Endothelial cell of umbilical vein (primary cell): ENCODE measurements around the gene TPD52L2. TPM values are rescaled to one million over a fixed set of nuclear protein-coding genes. Genes with fewer than 3 reads are reported as not detected.

Source experiments
- BruUV-seq: library from RNA; stranded (reverse); fragments of 400-500 nt; replicated peaks from 2 replicates; lab custom pipeline; 2021; lab: Mats Ljungman, UMichigan
- CTCF ChIA-PET: fragments of 300-600, 350-600 bp; sonication (Branson Sonifier 250); formaldehyde crosslinking; loops from one replicate; lab custom pipeline; 2021; ENCODE audit warnings: antibody characterized with exemption, inconsistent platforms; lab: Charles Lee
- POLR2A ChIA-PET: fragments of 300-600, 350-600 bp; sonication (Branson Sonifier 250); formaldehyde crosslinking; loops from one replicate; lab custom pipeline; 2021; ENCODE audit warnings: antibody characterized with exemption, inconsistent platforms; lab: Charles Lee
- DNase-seq: peaks from one replicate; pipeline ENCODE4 v3.0.0-alpha.2; 2011; ENCODE audit warnings: low read depth, low spot score
- FAIRE-seq: peaks from 2 replicates; lab custom pipeline; 2011; peaks lifted over from hg19 to GRCh38; lab: Jason Lieb, UNC
- H2AFZ ChIP-seq: 2 replicates; pipeline ENCODE4 v1.6.0; 2012; ENCODE audit warnings: low read depth, low read length, control low read depth, inconsistent platforms
- H3K27ac ChIP-seq: 2 replicates; pipeline ENCODE4 v1.5.1; 2011; ENCODE audit warnings: low read depth, mild to moderate bottlenecking, control low read depth, low read length, moderate library complexity; ENCODE audit not compliant: insufficient read depth
- H3K27me3 ChIP-seq, 2 experiments: 2 replicates each; pipeline versions ENCODE4 v1.6.0 to v1.6.1; 2011; ENCODE audit warnings: low read length in 2 of 2, mixed read lengths in 1 of 2; ENCODE audit not compliant: control insufficient read depth in 2 of 2, insufficient read depth in 2 of 2
- H3K36me3 ChIP-seq, 2 experiments: 2 replicates in 1 of 2; 3 replicates in 1 of 2; pipeline ENCODE4 v1.5.1; 2011; ENCODE audit warnings: low read length in 2 of 2, mild to moderate bottlenecking in 1 of 2, moderate library complexity in 1 of 2; ENCODE audit not compliant: control insufficient read depth in 2 of 2, insufficient read depth in 2 of 2; ENCODE audit errors: extremely low read depth in 1 of 2
- H3K4me1 ChIP-seq: 3 replicates; pipeline ENCODE4 v1.5.1; 2011; ENCODE audit warnings: mild to moderate bottlenecking, low read length; ENCODE audit not compliant: control insufficient read depth, insufficient read depth; ENCODE audit errors: extremely low read depth
- H3K4me2 ChIP-seq: 2 replicates; pipeline ENCODE4 v1.6.1; 2011; ENCODE audit warnings: low read length, control low read depth, mixed read lengths; ENCODE audit not compliant: insufficient read depth
- H3K4me3 ChIP-seq, 3 experiments: fragments of 200-600 bp in 1 of 3; sonication (generic), shearing (Covaris generic) in 1 of 3; replicated peaks in 1 of 3; 2 replicates each; pipeline ENCODE4 v1.5.1; 2011 to 2016; ENCODE audit warnings: control low read depth in 3 of 3, low read length in 3 of 3, mild to moderate bottlenecking in 2 of 3, inconsistent platforms in 1 of 3, low read depth in 1 of 3, moderate library complexity in 1 of 3; ENCODE audit not compliant: insufficient read depth in 1 of 3
- H3K79me2 ChIP-seq: 2 replicates; pipeline ENCODE4 v1.6.0; 2012; ENCODE audit warnings: low read length, inconsistent platforms; ENCODE audit not compliant: control insufficient read depth, insufficient read depth
- H3K9ac ChIP-seq: replicated peaks from 2 replicates; pipeline ENCODE3; 2011; ENCODE audit warnings: low read length, control low read depth; ENCODE audit not compliant: insufficient read depth; ENCODE audit errors: extremely low read depth
- H3K9me1 ChIP-seq: replicated peaks from 3 replicates; pipeline ENCODE4 v1.6.0; 2011; ENCODE audit warnings: mild to moderate bottlenecking, low read length; ENCODE audit not compliant: control insufficient read depth, insufficient read depth; ENCODE audit errors: extremely low read depth
- H3K9me3 ChIP-seq: replicated peaks from 2 replicates; pipeline ENCODE4 v1.5.1; 2012; ENCODE audit warnings: low read length, inconsistent platforms; ENCODE audit not compliant: control insufficient read depth, insufficient read depth
- H4K20me1 ChIP-seq: replicated peaks from 2 replicates; pipeline ENCODE3; 2011; ENCODE audit warnings: mild to moderate bottlenecking, low read length; ENCODE audit not compliant: control insufficient read depth, insufficient read depth; ENCODE audit errors: extremely low read depth
- CTCF ChIP-seq, 2 donors: IDR thresholded peaks; 1 replicate in 1 of 2; 2 replicates in 1 of 2; pipeline ENCODE4 v1.5.1; 2011; ENCODE audit warnings: low read length in 2 of 2, mild to moderate bottlenecking in 2 of 2, moderate library complexity in 2 of 2, control low read depth in 1 of 2, inconsistent platforms in 1 of 2, low read depth in 1 of 2; ENCODE audit not compliant: insufficient read depth in 1 of 2; ENCODE audit errors: extremely low read depth in 1 of 2
- EZH2 ChIP-seq: IDR thresholded peaks from 2 replicates; pipeline ENCODE4 v1.6.1; 2012; ENCODE audit warnings: borderline replicate concordance, low read depth, mild to moderate bottlenecking, moderate library complexity, low read length, inconsistent platforms; ENCODE audit not compliant: severe bottlenecking
- FOS ChIP-seq: IDR thresholded peaks from 2 replicates; pipeline ENCODE4 v1.6.1; 2011; ENCODE audit warnings: mild to moderate bottlenecking, low read length, moderate library complexity, borderline replicate concordance; ENCODE audit not compliant: insufficient read depth
- GATA2 ChIP-seq: IDR thresholded peaks from 2 replicates; pipeline ENCODE4 v1.7.0; 2011; ENCODE audit warnings: low read depth, mild to moderate bottlenecking, moderate library complexity, mixed read lengths, low read length; ENCODE audit not compliant: insufficient read length, insufficient read depth
- JUN ChIP-seq: IDR thresholded peaks from 2 replicates; pipeline ENCODE4 v1.6.1; 2011; ENCODE audit warnings: borderline replicate concordance, low read depth; ENCODE audit not compliant: insufficient read length, insufficient read depth
- MAX ChIP-seq: IDR thresholded peaks from 2 replicates; pipeline ENCODE4 v1.6.1; 2011; ENCODE audit not compliant: insufficient read depth, insufficient read length
- MYC ChIP-seq: IDR thresholded peaks from one replicate; pipeline ENCODE4 v1.6.1; 2011; ENCODE audit warnings: mild to moderate bottlenecking, low read depth, low read length
- POLR2A ChIP-seq: IDR thresholded peaks from 2 replicates; pipeline ENCODE4 v1.6.1; 2012; ENCODE audit warnings: low read depth, mild to moderate bottlenecking, control low read depth, low read length
- POLR2AphosphoS5 ChIP-seq: IDR thresholded peaks from 2 replicates; pipeline ENCODE4 v1.6.1; 2012; ENCODE audit warnings: low read depth, mild to moderate bottlenecking, control low read depth, low read length, moderate library complexity; ENCODE audit not compliant: insufficient read depth
- dilution Hi-C: fragments of 300-500 bp; cut with MboI; formaldehyde crosslinking; loops from one replicate; pipeline ENCODE4 v1.15.0; 2019; ENCODE audit warnings: low sequenced_read_pairs; ENCODE audit not compliant: extremely low pct_ligation_motif_present
- intact Hi-C: fragments of 100-400 bp; cut with micrococcal nuclease; formaldehyde crosslinking; loops from one replicate; pipeline ENCODE4 v1.10.0; 2022
- polyA plus RNA-seq, 4 experiments: library from polyadenylated mRNA; depleted of rRNA in 3 of 4; stranded (reverse) in 3 of 4; unstranded in 1 of 4; fragments of >200 nt; gene quantifications; 2 replicates each; pipeline versions ENCODE4 v1.2.1 to v1.2.3, GENCODE V29; 2011 to 2012; ENCODE audit warnings: missing spikeins in 1 of 4
- total RNA-seq: library from RNA; stranded (reverse); gene quantifications from 2 replicates; pipeline ENCODE4 v1.2.3, GENCODE V29; 2021

TPD52L2 gene
- total and polyA plus RNA-seq, 2 donors (not counting 3 experiments of a cell fraction or from before 2014, with no cell fraction given), result 123 to 142 TPM

GRCh38 chr20:63846128-63846771 is 18.8 kb upstream of the TPD52L2 start:
- no peak for DNase-seq

More at GRCh38 chr20:63846128-63846771, 18.8 kb upstream of the TPD52L2 start:
- ChIA-PET POLR2A (no interaction called here), CTCF (interaction anchor here (2.2 kb wide), 1 partner anchor 12 kb away, joined by 16 read pairs; no protein-coding TSS in a partner anchor)
- BruUV-seq, result no TSS peak
- H3K27ac ChIP-seq, result no peak overlapping the region
- H4K20me1 ChIP-seq, result no peaks in the 10 kb centered on the region
- TF ChIP-seq JUN (no peak), FOS (no peak), CTCF (IDR thresholded peaks at IDR 0.05; ENCODE audit: extremely low read depth in 1 of 2, insufficient read depth in 1 of 2, low read depth in 1 of 2, low read length in 2 of 2) (no peak), EZH2 (no peak), POLR2A (no peak), GATA2 (no peak), POLR2AphosphoS5 (no peak), MAX (no peak), MYC (no peak)
- H3K9ac ChIP-seq, result no peak overlapping the region
- no peaks in the 10 kb centered on the region for H3K9me3 ChIP-seq
- intact Hi-C loops (loop anchor here (1.0 kb wide), 1 partner anchor 14 kb away; no protein-coding TSS in a partner anchor), dilution Hi-C loops (no loop called here)
- peak overlapping the region; percentile 77 for H2AFZ ChIP-seq
- H3K4me1 ChIP-seq, result peaks cover 25% of the 10 kb centered on the region
- H3K79me2 ChIP-seq, result no peaks in the 10 kb centered on the region
- FAIRE-seq, result no peak
- no peaks in the 10 kb centered on the region for H3K36me3 ChIP-seq
- no peaks in the 10 kb centered on the region for H3K9me1 ChIP-seq
- H3K27me3 ChIP-seq, result no peaks in the 10 kb centered on the region
- H3K4me3 ChIP-seq, result no peak overlapping the region
- H3K4me2 ChIP-seq, result no peak overlapping the region
